GM12872 (cell line): ENCODE measurements around the gene GINS1.

Experiments used
- TF ChIP-seq, protein P1 (sequence below): IDR thresholded peaks from 3 replicates; pipeline ENCODE4 v1.5.1; 2011; ENCODE audit warnings: low read depth, mild to moderate bottlenecking, low read length, moderate library complexity; ENCODE audit not compliant: insufficient read depth

GINS1 gene

DNA sequence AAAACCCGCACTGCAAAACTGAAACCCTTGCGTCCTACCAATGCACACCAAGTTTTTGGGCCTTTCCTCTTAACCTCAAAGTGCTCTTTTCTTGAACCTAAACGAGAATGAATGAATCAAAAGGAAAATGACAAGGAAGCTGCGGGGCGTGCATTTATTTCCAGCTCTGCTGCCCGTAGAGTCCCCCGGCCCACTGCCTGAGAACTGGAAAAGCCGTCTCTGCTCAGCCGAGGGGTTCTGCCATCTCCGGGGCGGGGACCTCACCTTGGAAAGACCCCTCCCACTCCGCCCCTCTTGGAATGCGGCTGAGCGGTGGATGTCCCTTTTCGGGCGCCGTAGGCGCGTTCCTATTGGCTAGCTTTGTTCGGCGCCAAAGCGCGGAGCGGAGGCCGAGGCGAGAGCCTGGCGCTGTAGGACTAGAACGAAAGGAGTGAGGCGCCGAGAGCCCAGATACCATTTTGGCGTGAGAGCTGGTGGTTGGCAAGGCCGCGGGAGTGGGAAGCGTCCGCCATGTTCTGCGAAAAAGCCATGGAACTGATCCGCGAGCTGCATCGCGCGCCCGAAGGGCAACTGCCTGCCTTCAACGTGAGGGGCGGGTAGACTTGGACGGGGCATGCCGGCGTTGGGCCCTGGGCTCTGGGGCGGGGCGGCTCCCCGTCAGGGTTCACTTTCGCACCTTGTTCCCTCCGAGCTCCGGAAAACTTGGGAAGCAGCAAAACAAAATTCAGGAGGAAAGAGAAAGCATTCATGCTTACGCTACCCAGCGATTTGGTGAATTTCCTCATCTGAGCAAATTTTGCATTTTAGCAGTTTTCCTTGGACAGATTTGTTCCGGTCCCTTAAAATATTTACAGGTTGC is at the start of gene GINS1:
GINS1 (plus strand) TSS at position 363 of the 859 bp plus-strand sequence; CDS start at position 511, 148 bp downstream.
- TF ChIP-seq, protein P1, sequence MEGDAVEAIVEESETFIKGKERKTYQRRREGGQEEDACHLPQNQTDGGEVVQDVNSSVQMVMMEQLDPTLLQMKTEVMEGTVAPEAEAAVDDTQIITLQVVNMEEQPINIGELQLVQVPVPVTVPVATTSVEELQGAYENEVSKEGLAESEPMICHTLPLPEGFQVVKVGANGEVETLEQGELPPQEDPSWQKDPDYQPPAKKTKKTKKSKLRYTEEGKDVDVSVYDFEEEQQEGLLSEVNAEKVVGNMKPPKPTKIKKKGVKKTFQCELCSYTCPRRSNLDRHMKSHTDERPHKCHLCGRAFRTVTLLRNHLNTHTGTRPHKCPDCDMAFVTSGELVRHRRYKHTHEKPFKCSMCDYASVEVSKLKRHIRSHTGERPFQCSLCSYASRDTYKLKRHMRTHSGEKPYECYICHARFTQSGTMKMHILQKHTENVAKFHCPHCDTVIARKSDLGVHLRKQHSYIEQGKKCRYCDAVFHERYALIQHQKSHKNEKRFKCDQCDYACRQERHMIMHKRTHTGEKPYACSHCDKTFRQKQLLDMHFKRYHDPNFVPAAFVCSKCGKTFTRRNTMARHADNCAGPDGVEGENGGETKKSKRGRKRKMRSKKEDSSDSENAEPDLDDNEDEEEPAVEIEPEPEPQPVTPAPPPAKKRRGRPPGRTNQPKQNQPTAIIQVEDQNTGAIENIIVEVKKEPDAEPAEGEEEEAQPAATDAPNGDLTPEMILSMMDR: no peak

DNA sequence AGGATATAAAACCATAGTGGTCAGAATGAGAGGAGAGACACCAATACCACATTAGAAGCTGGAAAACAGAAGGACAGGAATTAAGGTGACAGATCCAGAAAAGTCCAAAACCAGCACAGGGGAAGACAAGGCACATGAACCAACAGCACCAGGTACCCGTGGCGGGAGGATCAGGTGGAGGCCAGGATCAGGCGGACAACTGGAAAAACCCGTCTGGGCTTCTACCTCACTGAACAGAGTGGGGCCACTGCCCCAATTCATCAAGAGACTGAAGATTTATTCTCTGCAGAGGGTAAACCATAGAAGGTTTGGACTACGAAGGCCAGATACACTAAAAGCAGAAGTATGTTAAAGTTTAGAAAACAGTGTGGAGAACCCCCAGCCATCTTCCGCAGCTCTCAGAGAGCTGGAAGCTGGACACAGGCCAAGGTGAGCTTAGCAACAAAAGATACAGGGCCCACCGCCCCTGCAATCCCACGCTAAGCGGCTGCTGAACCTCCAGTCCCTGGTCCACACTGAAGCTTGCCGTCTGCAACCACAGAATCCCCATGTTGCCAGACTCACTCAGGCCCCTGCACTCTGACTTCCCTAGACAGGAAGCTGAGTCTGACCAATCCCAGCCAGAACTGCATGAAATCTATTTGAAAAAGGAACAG is 46.7 kb upstream of the GINS1 start:
- TF ChIP-seq, protein P1: no peak

DNA sequence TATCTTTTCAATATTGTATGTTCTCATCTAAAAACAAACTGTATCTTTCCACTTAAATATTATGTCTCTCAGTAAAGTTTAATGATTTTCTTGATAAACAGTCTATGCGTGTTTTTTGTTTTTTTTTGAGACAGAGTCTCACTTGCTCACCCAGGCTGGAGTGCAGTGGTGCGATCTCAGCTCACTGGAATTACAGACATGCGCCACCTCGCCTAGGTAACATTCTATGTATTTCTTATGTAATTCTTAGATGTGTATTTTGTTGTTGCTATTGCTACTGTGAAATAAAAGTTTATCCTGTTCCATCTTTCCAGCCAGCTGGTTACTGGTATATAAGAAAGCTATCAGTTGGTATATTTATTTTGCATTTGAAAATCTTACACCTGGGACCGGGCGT is 46.2 kb upstream of the GINS1 start:
- TF ChIP-seq, protein P1: no peak

DNA sequence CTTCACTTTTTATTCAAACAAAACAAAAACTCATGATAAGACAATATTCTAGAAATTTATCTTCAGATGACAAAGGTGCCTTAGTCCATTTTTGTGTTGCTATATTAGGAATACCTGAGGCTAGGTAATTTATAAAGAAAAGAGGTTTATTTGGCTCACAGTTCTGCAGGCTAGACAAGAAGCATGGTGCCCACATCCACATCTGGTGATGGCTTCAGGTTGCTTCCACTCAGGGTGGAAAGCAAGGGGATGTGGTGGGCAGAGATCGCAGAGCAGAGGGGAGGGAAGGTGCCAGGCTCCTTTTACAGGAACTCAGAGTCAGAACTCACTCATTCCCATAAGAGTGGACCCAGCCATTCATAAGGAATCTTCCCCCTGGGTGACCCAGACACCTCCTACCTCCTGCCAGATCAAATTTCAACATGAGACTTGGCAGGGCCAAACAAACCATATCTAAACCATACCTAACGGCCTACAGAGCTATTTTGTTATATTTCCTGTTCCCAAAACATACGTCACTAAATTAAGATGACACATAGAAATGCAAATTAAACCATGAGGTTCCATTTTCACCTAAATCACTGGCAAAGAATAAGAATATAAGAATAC is 43.2 kb upstream of the GINS1 start:
- TF ChIP-seq, protein P1: no peak

DNA sequence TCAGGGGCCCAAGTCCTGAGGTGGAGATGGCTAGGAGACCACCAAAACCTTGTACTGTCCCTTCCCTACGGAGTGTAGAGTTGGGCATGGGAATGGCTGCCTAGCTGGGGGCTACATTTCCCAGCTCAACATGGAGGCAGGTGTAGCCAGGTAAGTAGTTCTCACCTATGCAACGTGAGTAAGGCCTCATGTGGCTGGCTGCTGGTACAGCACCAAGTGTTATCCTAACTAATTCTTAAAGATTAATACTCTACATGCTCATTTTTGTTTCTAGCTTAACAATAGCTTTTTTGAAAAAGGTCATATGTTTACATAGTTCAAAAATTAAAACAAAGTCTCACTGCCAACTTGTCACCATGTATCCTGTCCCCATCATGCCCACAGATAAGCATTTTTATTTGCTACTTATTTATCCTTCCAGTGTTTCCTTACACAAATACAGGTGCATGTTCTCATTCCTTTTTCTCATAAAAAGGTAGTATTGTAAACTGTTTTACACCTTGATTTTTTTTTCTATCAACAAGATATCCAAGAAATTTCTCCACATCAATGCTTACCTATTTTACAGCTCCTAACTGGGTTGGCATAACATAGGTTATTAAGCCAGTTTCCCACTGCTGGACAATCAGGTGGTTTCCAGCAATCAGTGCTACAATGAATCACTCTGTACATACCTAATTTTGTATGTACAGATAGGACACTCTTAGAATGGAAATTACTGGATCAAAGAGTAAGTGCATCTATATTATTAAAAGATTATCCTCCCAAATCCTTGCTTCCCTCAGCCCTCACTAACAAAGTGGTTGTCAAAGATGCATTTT is 42.4 kb upstream of the GINS1 start:
- TF ChIP-seq, protein P1: no peak

DNA sequence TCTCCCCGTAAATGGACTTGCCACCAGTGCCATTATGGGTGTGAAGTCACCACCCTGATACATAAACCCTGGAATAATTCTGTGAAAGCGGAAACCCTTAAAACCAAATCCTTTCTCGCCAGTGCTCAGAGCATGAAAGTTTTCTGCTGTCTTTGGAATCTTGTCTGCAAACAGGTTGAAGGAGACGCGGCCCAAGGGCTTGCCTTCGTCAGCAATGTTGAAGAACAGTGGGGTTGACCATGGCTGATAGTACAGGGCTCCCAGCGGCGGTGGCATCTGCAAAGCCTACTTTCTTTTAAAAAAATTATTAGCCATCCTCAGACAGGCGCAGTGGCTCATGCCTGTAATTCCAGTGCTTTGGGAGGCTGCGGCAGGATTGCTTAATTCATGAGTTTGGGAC is 38.9 kb upstream of the GINS1 start:
- TF ChIP-seq, protein P1: no peak

DNA sequence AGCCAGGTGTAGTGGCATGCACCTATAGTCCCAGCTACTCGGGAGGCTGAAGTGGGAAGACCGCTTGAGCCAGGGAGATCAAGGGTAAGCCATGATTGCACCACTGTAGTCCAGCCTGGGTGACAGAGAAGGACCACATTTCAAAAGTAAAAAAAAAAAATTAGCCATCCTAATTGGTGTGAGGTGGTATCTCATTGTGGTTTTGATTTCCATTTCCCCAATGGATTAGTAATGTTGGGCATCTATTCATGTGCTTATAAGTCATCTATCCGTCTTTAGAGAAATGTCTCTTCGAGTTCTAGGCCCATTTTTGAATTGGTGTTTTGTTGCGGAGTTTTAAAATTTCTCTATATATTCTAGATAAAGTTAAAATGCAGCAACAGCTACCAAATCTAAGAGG is 38.5 kb upstream of the GINS1 start:
- TF ChIP-seq, protein P1: no peak
